T1000 (cell line): ENCODE measurements around the gene PDGFB.

Source experiments
- DNase-seq: peaks from one replicate; lab custom pipeline; 2025; ENCODE audit warnings: mixed read lengths; lab: John Stamatoyannopoulos, UW

The PDGFB gene

DNA sequence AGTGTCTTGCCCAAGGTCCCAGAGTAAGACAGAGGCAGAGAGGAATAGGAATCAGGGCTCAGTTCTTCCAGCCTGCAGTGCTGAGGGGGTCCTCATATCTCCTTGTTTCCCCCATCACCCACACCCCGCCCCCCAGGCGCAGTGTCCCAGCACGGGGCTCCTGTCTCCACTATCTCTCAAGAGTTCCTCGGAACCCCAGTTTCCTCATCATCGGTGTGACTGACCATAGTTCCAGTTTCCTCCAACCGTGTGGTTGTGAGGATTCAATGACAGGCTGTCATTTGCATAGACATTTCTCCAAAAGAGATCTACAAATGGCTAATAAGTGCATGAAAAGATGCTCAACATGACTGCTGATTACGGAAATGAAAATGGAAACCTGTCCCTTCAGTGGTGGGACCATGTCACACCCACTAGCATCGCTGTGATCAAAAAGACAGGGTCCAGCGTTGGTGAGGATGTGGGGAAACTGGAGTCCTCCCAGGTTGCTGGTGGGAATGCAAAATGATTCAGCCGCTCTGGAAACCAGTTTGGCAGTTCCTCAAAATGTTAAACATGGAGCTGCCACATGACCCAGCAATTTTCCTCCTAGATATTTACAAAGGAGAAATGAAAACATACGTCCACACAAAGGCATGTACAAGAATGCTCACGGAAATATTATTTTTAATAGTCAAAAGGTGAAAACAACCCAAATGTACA is 31.8 kb upstream of the PDGFB start:
- DNase-seq, result no peak

GRCh38 chr22:39275814-39276439 is 31.1 kb upstream of the PDGFB start:
- DNase-seq, result no peak

- no peak for DNase-seq
Measured at GRCh38 chr22:39273950-39274887, 29.4 kb upstream of the PDGFB start.

GRCh38 chr22:39270792-39271191 is 26.0 kb upstream of the PDGFB start:
- DNase-seq, result no peak

DNA sequence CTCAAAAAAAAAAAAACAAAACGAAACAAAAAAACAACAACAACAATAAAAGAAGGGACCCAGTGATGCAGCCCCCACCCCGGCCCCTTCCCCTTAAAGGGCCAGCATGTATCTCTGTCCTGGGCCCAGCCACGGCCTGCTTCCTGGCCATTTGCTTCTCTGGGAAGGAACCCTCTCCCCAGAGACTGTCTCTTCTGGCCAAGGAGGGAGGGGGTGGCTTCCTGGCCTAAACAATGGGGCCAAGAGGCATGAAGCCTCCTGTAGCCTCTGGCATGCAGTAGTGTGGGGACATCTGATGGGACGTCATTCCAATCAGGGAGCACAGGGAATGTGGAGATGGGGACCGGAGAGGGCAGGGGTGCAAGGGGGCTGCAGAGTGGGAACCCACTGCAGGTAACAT is 25.5 kb upstream of the PDGFB start:
- DNase-seq, result no peak

- no peak for DNase-seq
Measured at GRCh38 chr22:39269095-39269790, 24.5 kb upstream of the PDGFB start.

DNA sequence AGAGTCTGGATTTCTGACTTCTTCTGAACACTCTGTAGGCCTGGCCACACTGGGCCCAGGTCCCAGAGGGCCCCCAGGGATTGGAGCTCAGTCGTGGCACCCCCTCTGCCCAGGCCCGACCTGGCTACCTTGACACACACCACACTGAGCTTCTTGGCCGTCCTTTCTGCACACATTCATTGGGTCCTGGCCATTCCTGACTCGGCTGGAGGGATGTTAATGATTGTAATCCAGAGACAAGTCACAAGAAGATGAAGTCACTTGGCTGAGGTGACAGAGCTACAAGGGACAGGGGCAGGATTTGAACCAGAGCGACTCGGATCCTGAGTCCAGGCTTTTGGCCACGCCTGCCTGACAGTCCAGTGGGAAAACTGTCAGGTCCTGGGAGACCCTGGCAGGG is 23.9 kb upstream of the PDGFB start:
- DNase-seq, result no peak

DNA sequence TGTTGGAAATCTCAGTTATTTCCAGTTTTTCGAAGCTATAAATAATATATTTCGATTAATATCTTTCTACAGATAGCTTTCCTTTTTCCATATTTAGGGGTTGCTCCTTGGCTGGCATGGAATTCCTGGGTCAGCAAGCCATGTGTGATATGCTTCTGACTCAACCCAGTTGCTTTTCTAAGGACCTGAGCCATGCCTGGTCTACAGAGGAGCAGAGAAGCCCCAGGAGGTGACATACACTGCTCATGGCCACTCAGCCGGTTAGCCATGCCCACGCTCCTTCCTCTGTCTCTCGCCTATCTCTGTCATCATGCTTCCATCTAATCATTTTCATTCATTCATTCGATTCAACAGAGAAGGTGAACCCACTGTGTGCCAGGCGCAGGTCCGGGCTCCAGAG is 23.2 kb upstream of the PDGFB start:
- no peak for DNase-seq

DNA sequence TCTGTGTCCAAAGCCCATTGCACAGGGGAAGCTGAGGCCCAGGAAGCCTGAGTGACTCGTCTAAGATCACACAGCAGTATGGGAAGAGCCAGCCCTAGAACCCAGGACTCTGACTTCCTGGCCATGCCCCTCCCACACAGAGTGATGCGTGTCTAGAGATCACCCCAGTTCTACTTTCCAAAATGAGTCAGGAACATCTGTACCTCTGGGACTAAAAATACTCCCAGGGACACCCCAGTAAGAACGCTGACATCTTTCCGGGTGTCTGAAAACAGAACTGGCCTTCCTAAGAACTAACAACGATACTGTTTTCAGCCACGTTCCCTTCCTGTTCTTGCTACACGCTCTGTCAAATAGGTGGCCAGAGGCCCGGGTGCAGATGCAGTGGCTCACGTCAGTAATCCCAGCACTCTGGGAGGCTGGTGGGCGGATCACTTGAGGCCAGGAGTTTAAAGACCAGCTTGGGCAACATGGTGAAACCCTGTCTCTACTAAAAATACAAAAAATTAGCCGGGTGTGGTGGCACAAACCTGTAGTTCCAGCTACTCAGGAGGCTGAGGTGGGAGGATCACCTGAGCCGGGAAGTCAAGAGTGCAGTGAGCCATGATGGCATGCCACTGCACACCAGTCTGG is 21.7 kb upstream of the PDGFB start:
- no peak for DNase-seq

DNA sequence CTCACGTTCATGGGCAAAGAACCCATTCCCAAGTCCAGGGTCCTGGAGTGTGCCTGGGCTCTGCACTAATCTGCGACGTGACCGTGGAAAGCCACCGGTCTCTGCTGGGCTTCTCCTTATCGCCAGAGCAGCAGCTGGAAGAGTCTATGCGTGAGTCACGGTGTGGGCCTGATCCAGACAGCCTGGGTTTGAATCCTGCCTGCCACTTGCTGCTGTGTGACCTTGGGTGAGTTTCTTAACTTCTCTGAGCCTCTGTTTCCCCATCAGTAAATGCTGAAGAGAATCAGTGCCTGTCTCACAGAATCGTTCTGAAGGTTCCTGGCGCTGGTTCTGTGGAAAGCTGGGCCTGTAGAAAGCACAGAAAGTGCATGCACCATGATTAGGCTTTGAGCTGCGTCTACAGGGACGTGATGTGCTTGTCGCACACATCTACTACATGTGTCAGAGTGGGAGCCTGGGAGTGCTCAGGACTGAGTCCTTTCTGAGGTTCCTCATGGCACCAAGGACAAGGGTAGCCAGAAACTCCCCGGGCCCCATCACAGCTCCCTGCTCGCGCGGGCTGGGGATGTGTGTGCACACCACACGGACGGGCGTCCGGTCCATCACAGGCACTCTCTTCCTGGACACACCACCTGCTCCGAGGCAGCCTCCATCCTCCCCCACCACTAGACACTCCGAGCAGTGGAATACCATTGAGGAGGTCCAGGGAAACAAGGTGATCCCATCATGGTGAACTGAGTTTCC is 20.5 kb upstream of the PDGFB start:
- DNase-seq, result no peak

GRCh38 chr22:39264349-39265038 is 19.7 kb upstream of the PDGFB start:
- no peak for DNase-seq

GRCh38 chr22:39263626-39264348 is 19.0 kb upstream of the PDGFB start:
- no peak for DNase-seq

- DNase-seq, result no peak
Measured at GRCh38 chr22:39259666-39260065, 14.9 kb upstream of the PDGFB start.

DNA sequence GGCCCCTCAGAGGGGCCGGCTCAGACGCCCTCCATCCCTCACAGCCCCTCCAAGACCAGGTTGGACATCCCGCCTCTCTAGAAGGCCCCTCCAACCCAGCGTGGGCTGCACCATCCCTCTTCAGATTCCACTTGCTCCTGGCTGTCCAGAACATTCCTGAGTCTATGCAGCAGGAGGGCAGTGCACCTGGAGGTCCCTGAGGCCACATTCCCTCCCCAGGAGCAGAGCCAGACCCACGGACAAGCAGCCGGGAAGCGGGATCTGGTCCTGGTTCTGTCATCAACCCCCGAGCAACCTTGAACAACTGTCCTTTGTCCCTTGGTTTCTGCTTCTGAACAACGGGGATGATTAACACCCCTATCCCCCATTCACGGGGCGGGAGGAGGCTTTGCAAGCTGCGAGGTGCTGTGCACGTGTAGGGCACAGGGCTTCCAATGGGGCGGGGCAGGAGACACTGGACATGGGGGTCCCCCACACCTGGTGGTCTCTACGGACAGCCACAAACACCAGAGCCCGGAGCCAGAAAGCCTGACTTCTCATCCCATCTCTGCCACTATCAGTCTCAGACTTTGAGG is 13.2 kb upstream of the PDGFB start:
- DNase-seq, result no peak

DNA sequence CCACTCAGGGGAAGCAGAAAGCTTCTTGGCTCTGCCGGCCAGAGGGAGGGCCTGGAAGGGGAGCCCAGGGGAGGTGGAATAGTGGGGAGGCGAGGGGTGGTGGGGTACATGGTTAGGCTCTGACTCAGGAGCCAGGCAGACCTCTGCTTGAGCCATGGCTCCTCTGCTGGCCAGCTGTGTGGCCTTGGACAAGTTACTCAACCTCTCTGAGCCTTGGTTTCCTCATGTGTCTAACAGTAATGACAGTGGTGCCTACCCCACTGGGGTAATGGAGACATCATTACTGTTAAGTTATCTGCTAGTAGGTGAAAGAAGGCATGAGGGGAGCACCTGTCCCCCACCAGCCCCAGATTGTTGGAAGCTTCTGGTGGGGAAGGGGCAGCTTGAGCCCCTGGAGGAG is 12.2 kb upstream of the PDGFB start:
- DNase-seq, result no peak

DNA sequence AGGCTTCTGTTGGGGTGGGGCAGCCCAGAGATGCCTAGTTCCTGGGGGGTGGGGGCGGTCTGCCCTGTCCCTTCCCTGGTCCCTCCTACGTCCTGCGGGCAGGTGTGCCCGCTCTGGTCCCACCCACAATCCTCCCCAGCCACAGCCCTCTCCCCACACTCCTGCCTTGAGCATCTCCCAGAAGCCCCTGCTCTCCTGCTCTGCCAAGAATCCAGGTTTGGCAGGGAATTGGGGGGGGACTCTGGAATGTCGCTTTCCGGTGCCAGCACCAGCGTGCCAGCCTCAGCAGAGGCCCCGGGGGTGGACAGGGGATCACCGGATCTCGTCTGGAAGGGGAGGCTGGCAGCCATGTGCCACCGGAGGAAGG is 11.4 kb upstream of the PDGFB start:
- DNase-seq, result no peak

GRCh38 chr22:39255449-39256185 is 10.8 kb upstream of the PDGFB start:
- DNase-seq, result no peak

DNA sequence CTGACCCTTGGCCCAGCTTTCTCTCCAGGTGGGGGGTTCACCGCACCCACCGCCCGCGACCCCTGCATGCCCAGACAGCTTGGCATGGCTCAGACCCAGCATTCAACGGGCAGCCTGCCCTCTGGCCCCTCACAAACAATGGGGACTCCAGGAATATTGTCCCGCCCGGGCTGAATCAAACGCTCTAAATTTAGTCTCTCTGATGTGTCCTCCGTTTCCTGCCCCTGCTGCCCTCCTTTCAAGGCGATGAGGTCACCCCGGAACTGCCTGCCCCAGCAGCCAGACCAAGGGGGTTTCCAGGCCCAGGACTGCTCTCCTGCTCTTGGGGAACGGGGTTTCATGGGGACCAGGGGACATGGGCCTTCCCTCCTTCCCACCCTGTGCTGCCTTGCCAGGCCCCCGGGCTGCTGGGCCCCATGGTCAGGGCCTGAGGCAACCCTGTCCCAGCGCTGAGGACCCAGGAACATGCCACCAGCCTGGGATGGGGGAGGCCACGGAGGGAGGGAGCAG is 10.1 kb upstream of the PDGFB start:
- peak; percentile 25 for DNase-seq

DNA sequence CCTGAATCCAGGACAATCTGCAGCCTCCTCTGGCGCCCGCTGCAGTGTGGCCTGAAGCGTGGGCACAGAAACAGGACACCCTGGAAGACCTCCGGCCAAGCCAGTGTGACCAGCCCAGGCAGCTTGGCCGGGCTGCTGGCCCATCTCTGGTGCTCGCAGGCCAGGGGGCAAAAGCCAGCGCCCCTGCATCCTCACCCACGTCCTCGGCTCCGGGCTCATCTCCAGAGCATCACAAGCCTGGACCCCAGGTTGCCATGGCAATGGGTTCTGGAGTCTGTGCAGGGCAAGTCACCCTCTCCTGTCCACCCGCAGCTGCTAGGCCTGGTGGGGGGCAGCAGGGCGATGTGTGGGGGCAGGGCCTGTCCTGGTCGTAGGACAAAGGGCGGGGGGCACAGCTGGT is 9.3 kb upstream of the PDGFB start:
- DNase-seq, result no peak
